H54 (cell line): Measurements from ENCODE around the gene NFIA.

Experiments used
- DNase-seq: peaks from one replicate; pipeline ENCODE4 v3.0.0; 2011; ENCODE audit warnings: low spot score, mixed read lengths; ENCODE audit not compliant: insufficient read length
- FAIRE-seq: peaks from 3 replicates; lab custom pipeline; 2011; peaks lifted over from hg19 to GRCh38; lab: Jason Lieb, UNC
- POLR2A ChIP-seq: IDR thresholded peaks from 2 replicates; pipeline ENCODE4 v1.6.1; 2011; ENCODE audit warnings: low read depth, mild to moderate bottlenecking, low read length

The NFIA gene

DNA sequence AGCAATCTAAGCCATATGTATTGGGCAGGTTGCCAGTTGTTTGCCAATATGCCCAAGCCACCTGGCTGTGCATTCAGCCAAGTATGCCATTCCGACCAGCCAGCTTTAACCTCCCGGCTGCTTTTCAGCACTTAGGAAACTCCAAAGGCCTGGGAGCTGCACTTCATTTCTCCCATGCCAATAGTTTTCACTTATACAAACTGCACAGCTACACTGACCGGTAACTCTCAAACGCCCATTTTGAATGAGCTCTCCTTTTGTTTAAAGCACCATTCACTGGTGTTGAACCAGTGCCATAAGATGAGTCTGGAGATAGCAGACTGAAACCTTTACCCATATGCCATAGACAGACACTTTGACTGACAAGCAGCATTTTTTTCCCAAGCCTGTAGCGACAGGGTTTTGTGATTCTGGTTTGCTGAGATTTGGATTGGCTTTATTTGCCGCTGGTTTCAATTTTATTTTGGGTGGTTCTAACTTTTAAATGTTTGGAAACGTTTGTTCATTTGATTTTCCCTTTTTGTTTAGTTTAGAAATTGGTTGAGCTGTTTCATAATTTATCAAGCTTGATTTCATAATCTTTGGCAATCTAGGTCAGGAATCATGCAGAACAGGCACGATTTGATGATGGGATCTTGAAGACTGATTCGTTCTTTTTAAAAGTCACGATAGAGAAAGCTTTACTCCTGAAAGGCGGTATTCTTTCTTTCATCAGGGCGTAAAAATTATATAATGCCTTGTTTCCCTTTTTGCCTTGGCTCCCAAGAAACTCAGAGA, 144.6 kb downstream of the NFIA start:
- FAIRE-seq, result no peak
- no peak for DNase-seq
- TF ChIP-seq POLR2A, result no peak

DNA sequence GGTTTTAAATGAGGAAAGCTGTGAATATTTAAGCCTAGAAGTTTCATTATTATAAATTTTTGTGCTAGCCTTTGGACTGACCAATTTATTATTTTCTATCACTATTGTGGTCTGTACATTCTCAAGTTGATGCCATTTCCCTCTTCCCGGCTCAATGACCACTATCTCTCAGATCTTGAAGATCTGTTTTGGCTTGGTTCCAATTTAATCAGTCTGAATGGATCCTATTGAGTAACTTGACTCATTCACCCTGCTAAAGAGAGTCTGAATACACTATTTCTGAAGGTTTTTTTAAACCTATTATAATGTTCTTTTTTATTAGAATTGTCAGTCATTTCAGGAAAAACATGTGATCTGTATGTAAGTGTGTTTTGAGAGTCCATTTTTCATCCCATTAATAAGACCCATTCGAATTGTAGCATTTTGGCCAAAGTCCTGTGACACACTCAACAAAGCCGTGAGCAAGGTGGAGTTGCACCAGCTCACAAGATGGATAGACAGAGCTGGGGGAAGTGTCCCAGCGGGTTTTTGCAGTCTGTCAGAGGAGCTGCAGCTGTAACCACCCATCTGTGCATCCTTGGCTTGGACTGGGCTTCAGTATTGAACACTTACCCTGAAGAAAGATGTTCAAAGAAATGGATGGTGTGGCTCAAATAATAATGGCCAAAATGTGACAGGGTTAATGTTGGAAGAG, 145.6 kb downstream of the NFIA start:
- DNase-seq (no peak), FAIRE-seq (no peak)
- TF ChIP-seq POLR2A, result no peak

DNA sequence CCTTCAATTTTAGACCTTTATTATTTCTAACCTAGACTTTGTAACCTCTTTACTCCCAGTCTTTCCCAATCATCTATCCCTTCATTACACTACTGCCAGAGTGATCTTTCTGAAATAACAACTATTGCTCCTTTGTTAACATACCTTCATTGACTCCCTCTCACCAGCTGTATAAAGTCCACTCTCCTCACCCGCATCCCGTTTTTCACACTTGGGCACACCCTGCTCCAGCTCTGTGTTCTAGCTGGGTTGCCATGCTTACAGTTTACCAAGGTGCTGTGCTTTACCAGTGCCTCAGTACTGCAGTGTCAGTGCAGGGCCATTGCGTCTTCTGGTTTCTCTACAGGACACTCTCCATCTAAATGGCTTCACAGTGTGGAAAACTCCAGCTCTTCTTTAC, 148.2 kb downstream of the NFIA start:
- no peak for TF ChIP-seq POLR2A
- DNase-seq, result no peak
- FAIRE-seq, result no peak

DNA sequence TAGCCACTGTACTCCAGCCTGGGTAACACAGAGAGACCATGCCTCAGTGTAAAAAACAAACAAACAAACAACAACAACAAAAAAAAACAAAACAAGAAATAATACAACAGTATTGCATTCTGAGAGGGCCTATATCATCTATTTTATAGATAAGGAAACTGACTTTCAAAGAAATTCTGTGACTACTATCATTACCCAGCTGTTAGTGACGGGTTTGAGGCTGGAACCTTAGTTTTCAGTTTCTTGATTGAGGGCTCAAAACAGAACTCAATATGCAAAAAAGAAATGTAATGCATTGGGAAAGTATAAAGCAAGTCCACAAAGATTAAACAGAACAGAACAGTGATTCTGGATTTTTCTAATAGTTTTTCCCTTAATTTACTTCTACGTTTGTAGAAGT, 149.4 kb downstream of the NFIA start:
- FAIRE-seq (no peak), DNase-seq (no peak)
- no peak for TF ChIP-seq POLR2A

DNA sequence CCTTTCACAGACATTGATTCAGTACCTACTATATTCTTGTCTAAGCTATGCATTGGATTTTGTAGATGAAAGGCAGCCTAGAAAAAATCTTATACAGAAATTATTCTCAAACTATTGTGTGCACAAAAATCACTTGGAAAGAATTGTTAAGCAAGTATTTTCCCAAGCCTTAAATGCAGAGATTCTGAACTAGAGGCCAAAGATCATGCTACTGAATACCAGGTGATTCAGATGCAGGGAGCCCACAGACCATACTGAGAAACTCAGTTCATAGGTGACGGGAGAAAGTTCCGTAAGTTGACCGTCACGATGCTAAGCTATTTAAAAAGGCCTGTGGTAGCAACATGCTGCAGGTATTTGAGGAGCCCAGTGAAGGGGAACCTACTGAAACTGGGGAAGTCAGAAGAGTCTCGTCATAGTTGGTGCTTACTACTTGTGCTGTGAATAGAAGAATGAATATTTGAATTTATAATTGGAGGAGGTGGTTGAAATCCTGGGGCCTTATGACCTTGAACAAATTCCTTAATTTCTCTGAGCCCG, 150.8 kb downstream of the NFIA start:
- no peak for TF ChIP-seq POLR2A
- FAIRE-seq, result no peak
- DNase-seq, result no peak

DNA sequence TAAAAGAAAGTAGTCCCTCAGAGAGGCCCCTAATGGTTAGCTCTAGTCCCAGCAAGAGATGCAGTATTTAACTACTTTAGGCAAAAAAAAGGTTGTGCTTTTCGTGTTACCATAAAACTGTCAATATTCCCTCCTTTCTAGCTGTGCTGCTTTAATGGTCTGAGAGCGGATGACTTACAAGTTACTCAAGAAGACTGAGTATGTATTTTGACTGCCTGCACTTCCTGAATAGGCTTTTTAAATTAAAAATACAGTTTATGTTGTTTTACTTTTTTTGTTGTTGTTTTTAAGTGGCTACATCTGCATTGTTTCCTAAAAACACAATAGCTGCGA, 152.2 kb downstream of the NFIA start:
- DNase-seq (no peak), FAIRE-seq (no peak)
- TF ChIP-seq POLR2A, result no peak

DNA sequence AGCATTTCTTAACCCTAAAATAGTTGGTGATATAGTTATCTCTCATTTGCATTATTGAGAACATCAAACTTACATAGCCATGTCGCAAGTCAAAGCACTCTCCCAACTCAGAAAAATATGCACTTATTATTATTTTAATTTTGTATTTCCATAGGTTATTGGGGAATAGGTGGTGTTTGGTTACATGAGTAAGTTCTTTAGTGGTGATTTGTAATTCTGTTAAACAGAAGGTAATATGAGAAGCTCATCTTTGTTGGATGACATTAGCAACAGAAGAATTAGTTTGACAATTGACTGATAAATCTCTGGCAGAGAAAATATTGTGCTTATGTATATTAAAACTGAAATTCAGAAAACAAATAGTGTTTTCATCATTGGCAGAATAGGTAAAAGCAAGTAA, 154.8 kb downstream of the NFIA start:
- DNase-seq, result no peak
- FAIRE-seq, result no peak
- no peak for TF ChIP-seq POLR2A

DNA sequence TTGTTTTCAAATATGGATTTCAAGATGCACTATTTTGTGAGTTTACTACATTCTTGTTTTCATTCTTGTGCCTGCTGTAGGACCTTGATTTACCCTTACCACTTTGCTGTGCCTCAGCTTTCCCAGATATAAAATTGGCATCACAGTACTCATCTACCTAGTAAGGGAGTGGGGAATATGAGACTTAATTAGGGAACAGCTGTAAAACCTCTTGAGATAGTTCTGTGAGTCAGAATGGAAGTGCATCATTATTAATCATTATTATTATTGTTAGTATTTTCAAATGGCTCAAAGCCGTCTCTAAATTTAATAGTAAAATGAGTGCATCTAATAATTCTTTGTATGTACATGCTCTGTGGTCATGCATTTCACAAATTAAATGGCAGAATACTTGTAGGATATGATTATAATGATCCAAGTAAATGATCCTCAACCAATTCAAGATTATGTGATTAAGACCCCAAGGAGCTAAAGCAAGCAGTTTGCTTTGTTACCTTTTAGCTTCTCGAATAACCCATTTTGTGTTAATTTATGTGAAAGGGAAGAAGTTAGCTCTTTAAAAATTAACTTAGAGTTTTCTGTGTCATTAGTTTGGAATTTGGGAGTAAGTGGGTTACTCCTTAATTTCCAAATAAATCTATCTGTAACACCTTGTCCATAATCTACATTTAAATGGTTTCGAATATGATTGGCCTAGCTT, 155.4 kb downstream of the NFIA start:
- no peak for DNase-seq
- no peak for TF ChIP-seq POLR2A
- FAIRE-seq, result no peak

DNA sequence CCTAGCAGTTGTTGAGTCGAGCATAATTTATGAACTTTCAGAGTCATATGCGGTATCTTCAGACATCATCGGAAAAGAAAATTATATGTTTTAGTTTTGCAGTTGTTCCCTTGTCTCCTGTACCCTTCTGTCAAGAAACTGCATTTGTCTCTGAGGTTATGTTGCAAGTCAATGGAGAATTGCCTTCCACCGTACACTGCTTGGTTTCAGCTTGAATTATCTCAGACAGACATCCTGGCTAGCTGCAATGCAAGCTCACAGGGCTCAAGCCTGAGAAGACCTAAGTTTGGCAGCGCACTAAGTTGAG, 156.0 kb downstream of the NFIA start:
- no peak for DNase-seq
- FAIRE-seq, result no peak
- no peak for TF ChIP-seq POLR2A

DNA sequence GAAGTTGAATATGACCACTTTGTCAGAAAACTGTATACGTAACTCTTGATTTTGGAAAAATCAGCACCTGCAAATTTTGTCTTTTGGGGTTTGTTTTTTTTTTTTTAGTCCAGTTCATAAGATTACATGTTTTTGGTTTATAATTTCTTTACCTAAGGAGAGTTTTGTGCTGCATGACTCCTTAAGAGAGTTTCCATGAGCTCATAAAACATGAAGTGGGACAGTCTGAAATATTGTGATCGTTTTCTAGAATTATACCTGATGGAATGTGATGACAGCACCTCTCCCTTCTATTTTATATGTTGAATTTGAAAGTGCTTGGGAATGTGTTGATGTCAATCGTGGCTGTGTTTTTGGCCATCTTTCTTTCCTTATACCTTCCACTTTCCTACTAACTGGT, 158.5 kb downstream of the NFIA start:
- FAIRE-seq (no peak), DNase-seq (no peak)
- no peak for TF ChIP-seq POLR2A

DNA sequence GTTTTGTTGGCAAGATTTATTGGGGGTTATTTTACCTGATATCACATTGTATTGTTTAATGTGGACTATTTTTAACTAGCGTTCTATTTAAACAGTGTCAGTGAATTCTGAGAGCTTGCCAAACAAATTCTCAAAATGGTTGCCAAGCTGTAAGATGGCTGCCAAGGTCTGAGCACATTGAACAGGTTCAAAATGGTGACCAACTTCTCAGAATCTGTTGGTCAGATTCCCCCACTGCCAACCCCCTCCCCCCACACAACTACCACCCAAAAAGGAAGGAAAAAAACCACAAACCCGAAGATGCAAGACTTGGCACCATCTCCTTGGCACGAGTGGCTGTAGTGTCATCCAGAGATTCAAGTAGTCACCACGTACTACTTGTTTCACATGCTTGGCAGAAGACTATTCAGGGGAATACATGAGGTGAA, 159.1 kb downstream of the NFIA start:
- TF ChIP-seq POLR2A, result no peak
- FAIRE-seq, result no peak
- no peak for DNase-seq

DNA sequence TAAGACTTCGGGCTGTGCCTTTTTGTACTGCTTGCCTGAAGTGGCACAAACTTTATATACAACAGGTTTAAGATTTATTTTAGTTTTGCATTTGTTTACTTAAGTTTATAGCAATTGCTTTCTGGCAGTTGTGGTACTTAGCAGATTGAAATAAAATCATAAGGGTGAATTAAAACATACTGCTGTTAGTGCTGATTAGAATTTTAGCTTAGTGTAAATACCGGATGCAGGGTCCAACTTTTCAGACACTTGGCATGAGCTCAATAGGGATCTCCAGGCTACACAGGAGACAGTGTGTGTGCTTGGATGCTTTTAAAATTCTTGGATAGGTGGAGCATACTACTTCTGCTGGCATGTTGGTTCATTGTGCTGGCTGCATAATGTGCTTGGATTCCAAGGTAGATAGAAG, 159.6 kb downstream of the NFIA start:
- FAIRE-seq (no peak), DNase-seq (no peak)
- no peak for TF ChIP-seq POLR2A

DNA sequence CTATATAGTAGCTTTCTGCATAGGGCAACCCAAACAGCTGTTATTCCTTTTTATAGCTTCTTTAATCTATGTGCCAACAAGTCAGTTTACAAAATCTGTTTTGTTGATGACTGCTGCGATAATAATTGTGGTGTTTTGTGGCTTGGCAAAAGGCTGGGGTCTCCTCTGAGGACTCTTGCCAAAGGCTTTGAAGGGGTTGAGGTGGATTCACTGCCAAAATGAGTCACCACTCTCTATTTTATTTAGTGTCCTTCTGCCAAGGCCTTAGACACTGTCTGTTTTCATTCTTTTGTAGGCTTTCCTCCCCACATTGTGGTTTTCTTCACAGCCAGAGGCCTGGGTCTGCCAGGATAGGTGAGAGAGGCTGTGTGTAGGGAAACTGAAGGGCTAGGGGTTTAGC, 161.8 kb downstream of the NFIA start:
- FAIRE-seq, result peak; percentile 96
- TF ChIP-seq POLR2A, result no peak
- no peak for DNase-seq

DNA sequence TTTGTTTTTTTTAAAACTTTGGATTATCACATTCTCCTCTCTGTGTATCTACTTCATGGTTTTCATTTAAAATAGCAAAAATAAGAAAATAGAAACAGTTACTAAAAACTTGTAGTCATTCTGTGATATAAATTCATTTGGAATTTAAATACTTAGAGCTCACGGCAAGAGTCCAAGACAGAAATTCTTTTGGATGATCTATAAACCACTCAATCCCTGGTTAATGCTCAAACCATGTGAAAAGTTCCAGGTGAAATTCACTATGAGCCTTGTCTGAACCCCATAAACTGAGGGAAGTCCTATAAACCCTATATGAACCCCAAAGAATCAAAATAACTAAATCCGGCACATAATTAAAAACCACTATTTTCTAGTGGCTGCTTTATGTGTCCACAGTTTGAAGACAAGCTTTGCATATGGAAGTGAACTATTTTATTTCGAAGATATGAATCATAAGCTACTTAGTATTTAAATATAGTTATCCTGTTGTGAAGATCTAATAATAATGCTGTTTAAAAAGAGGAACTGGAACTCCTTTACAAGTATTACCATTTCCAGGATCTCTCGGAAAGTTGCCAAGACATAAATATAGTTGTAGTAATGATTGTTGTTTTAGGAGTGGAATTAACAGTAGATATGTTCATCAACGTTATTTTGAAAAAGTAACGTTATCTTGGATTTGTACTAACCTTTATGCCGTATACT, 163.5 kb downstream of the NFIA start:
- no peak for FAIRE-seq
- TF ChIP-seq POLR2A, result no peak
- no peak for DNase-seq
